Tibial nerve (tissue), 4 donors: ENCODE measurements around the gene SNRNP40. TPM values are rescaled to one million over a fixed set of nuclear protein-coding genes. Genes with fewer than 3 reads are reported as not detected.

Experiments
- DNase-seq, 2 donors: peaks; one replicate each; pipeline ENCODE4 v3.0.0-alpha.2; 2019; ENCODE audit warnings: low spot score in 2 of 2
- H3K27ac ChIP-seq, 4 donors: fragments of 200-600 bp; sonication (generic) in 3 of 4; one replicate each; pipeline ENCODE4 v1.5.1; 2017 to 2019; ENCODE audit warnings: mild to moderate bottlenecking in 1 of 4
- H3K27me3 ChIP-seq, 2 donors: fragments of 200-600 bp; sonication (generic) in 1 of 2; one replicate each; pipeline versions ENCODE4 v1.5.1 to v1.6.0; 2017 to 2019
- H3K36me3 ChIP-seq, 3 donors: fragments of 200-600 bp; sonication (generic); one replicate each; pipeline ENCODE4 v1.5.1; 2018 to 2019
- H3K4me1 ChIP-seq, 4 donors: fragments of 200-600 bp; sonication (generic) in 3 of 4; one replicate each; pipeline ENCODE4 v1.5.1; 2017 to 2019
- H3K4me3 ChIP-seq, 4 donors: fragments of 200-600 bp; sonication (generic) in 3 of 4; one replicate each; pipeline ENCODE4 v1.5.1; 2017 to 2019; ENCODE audit warnings: mild to moderate bottlenecking in 1 of 4, moderate library complexity in 1 of 4
- H3K9me3 ChIP-seq, 4 donors: fragments of 200-600 bp; sonication (generic) in 3 of 4; one replicate each; pipeline ENCODE4 v1.5.1; 2017 to 2019
- CTCF ChIP-seq, 5 experiments: fragments of 200-600 bp in 3 of 5; fragments of 450-650 bp in 2 of 5; sonication (generic) in 3 of 5; IDR thresholded peaks; one replicate each; pipeline ENCODE4 v1.5.1; 2016 to 2019; ENCODE audit warnings: antibody characterized with exemption in 5 of 5, mild to moderate bottlenecking in 3 of 5, moderate library complexity in 2 of 5
- EP300 ChIP-seq, 2 donors: sonication (generic); formaldehyde crosslinking; IDR thresholded peaks; one replicate each; pipeline ENCODE4 v1.6.1; 2017; ENCODE audit warnings: antibody characterized with exemption in 2 of 2, mild to moderate bottlenecking in 1 of 2
- POLR2A ChIP-seq, 2 donors: fragments of 450-650 bp; IDR thresholded peaks; one replicate each; pipeline ENCODE4 v1.6.1; 2017; ENCODE audit warnings: antibody characterized with exemption in 2 of 2, mild to moderate bottlenecking in 2 of 2, moderate library complexity in 2 of 2
- WGBS, 2 donors: methylation state at CpG; one replicate each; pipeline ENCODE4 v1.1.5; 2018; 5-methylcytosine and 5-hydroxymethylcytosine counted together
- total RNA-seq, 4 donors: library from RNA; depleted of rRNA; stranded (reverse); fragments of >200 nt; gene quantifications; one replicate each; pipeline ENCODE4 v1.1.0, GENCODE V29; 2016

SNRNP40 gene
- total RNA-seq, 4 donors from 2014 or later: 42.8 to 57.0 (median 48.4) TPM

- DNase-seq: no peak
- Histone ChIP-seq H3K4me3 (no peak overlapping the region), H3K36me3 (peaks cover 0 to 87% (median 0%) of the 10 kb centered on the region in 3 donors), H3K27me3 (no peaks in the 10 kb centered on the region), H3K27ac (no peak overlapping the region), H3K9me3 (no peaks in the 10 kb centered on the region), H3K4me1 (no peaks in the 10 kb centered on the region)
- no peak for TF ChIP-seq POLR2A (IDR thresholded peaks at IDR 0.05)
- TF ChIP-seq CTCF (IDR thresholded peaks at IDR 0.05): no peak
- no peak for TF ChIP-seq EP300 (IDR thresholded peaks at IDR 0.05)
- WGBS, 2 donors: 88% methylated on average over 1 of the region's 1 CpG
Measured at GRCh38 chr1:31318146-31318545, 21.6 kb upstream of the SNRNP40 start.

GRCh38 chr1:31315902-31316301 is 19.3 kb upstream of the SNRNP40 start:
- 94 to 96% methylated on average over 3 of the region's 3 CpGs for WGBS, 2 donors
- no peaks in the 10 kb centered on the region for H3K9me3 ChIP-seq
- H3K4me1 ChIP-seq: no peaks in the 10 kb centered on the region
- no peaks in the 10 kb centered on the region for H3K27me3 ChIP-seq
- no peak for DNase-seq
- H3K36me3 ChIP-seq: peaks cover 0 to 97% (median 0%) of the 10 kb centered on the region in 3 donors
- TF ChIP-seq EP300 (IDR thresholded peaks at IDR 0.05): no peak
- TF ChIP-seq CTCF (IDR thresholded peaks at IDR 0.05): no peak
- TF ChIP-seq POLR2A (IDR thresholded peaks at IDR 0.05): no peak
- H3K27ac ChIP-seq: no peak overlapping the region
- H3K4me3 ChIP-seq: no peak overlapping the region

- WGBS, 2 donors: 80 to 83% methylated on average over 4 of the region's 4 CpGs
- TF ChIP-seq EP300 (IDR thresholded peaks at IDR 0.05) (no peak), CTCF (IDR thresholded peaks at IDR 0.05) (no peak), POLR2A (IDR thresholded peaks at IDR 0.05) (no peak)
Measured at GRCh38 chr1:31310198-31310597, 13.6 kb upstream of the SNRNP40 start.

GRCh38 chr1:31308036-31308435 is 11.4 kb upstream of the SNRNP40 start:
- Histone ChIP-seq H3K27me3 (no peaks in the 10 kb centered on the region), H3K4me1 (peaks cover 0 to 4% (median 0%) of the 10 kb centered on the region in 4 donors), H3K4me3 (no peak overlapping the region), H3K36me3 (peaks cover 0 to 40% (median 0%) of the 10 kb centered on the region in 3 donors), H3K27ac (no peak overlapping the region), H3K9me3 (no peaks in the 10 kb centered on the region)
- TF ChIP-seq CTCF (IDR thresholded peaks at IDR 0.05): no peak
- TF ChIP-seq POLR2A (IDR thresholded peaks at IDR 0.05): no peak
- TF ChIP-seq EP300 (IDR thresholded peaks at IDR 0.05): no peak
- 23 to 44% methylated on average over 1 of the region's 1 CpG for WGBS, 2 donors
- DNase-seq: no peak

More at GRCh38 chr1:31310198-31310597, 13.6 kb upstream of the SNRNP40 start:
- H3K4me1 ChIP-seq: peaks cover 0 to 4% (median 0%) of the 10 kb centered on the region in 4 donors
- no peak overlapping the region for H3K4me3 ChIP-seq
- H3K9me3 ChIP-seq: no peaks in the 10 kb centered on the region
- peaks cover 0 to 52% (median 0%) of the 10 kb centered on the region in 3 donors for H3K36me3 ChIP-seq
- no peak for DNase-seq
- H3K27ac ChIP-seq: no peak overlapping the region
- H3K27me3 ChIP-seq: no peaks in the 10 kb centered on the region

GRCh38 chr1:31306278-31306677 is 9.7 kb upstream of the SNRNP40 start:
- peaks cover 0 to 4% (median 0%) of the 10 kb centered on the region in 4 donors for H3K4me1 ChIP-seq
- TF ChIP-seq POLR2A (IDR thresholded peaks at IDR 0.05) (no peak), EP300 (IDR thresholded peaks at IDR 0.05) (no peak), CTCF (IDR thresholded peaks at IDR 0.05) (no peak)
- H3K27ac ChIP-seq: peak overlapping the region in 1 of 4 donors; percentile 73
- DNase-seq: no peak
- H3K27me3 ChIP-seq: no peaks in the 10 kb centered on the region
- H3K36me3 ChIP-seq: peaks cover 0 to 26% (median 0%) of the 10 kb centered on the region in 3 donors
- 54 to 55% methylated on average over 3 of the region's 3 CpGs for WGBS, 2 donors
- H3K9me3 ChIP-seq: no peaks in the 10 kb centered on the region
- no peak overlapping the region for H3K4me3 ChIP-seq
